Kidney (tissue), 14 donors: ENCODE measurements around the gene SEMA6A. TPM values are rescaled to one million over a fixed set of nuclear protein-coding genes. Genes with fewer than 3 reads are reported as not detected.

Source experiments
- DNase-seq, 5 donors: peaks; one replicate each; pipeline ENCODE4 v3.0.0-alpha.2; 2013 to 2020
- FAIRE-seq: peaks from 2 replicates; lab custom pipeline; 2012; peaks lifted over from hg19 to GRCh38; lab: Jason Lieb, UNC
- H3K27ac ChIP-seq, 2 donors: one replicate each; pipeline ENCODE4 v1.7.0; 2013; ENCODE audit warnings: low read depth in 2 of 2, low read length in 2 of 2, inconsistent platforms in 1 of 2
- H3K27me3 ChIP-seq: one replicate; pipeline ENCODE4 v1.7.1; 2013; ENCODE audit warnings: low read length, inconsistent platforms; ENCODE audit not compliant: control insufficient read depth, insufficient read depth
- H3K36me3 ChIP-seq, 3 donors: one replicate each; pipeline versions ENCODE4 v1.7.0 to v1.7.1; 2013; ENCODE audit warnings: low read length in 3 of 3, control low read depth in 1 of 3, inconsistent platforms in 1 of 3; ENCODE audit not compliant: insufficient read depth in 3 of 3, control insufficient read depth in 2 of 3
- H3K4me1 ChIP-seq, 3 donors: one replicate each; pipeline versions ENCODE4 v1.7.0 to v1.7.1; 2013; ENCODE audit warnings: low read length in 3 of 3, inconsistent platforms in 1 of 3, low read depth in 1 of 3; ENCODE audit not compliant: control insufficient read depth in 2 of 3, insufficient read depth in 2 of 3
- H3K4me3 ChIP-seq, 3 donors: one replicate each; pipeline versions ENCODE4 v1.7.0 to v1.8.1; 2013; ENCODE audit warnings: low read length in 3 of 3, control low read depth in 1 of 3, inconsistent platforms in 1 of 3
- H3K9ac ChIP-seq, 3 donors: one replicate each; pipeline versions ENCODE4 v1.7.0 to v1.7.1; 2013; ENCODE audit warnings: low read length in 3 of 3, control low read depth in 1 of 3, inconsistent platforms in 1 of 3
- H3K9me3 ChIP-seq, 3 donors: one replicate each; pipeline versions ENCODE4 v1.7.0 to v1.7.1; 2013; ENCODE audit warnings: low read length in 3 of 3, control low read depth in 1 of 3, inconsistent platforms in 1 of 3; ENCODE audit not compliant: control insufficient read depth in 2 of 3, insufficient read depth in 1 of 3
- CTCF ChIP-seq: IDR thresholded peaks from 3 replicates; pipeline ENCODE4 v1.5.1; 2012; ENCODE audit warnings: mild to moderate bottlenecking, moderate library complexity, borderline replicate concordance; ENCODE audit not compliant: insufficient read depth; ENCODE audit errors: extremely low read depth
- intact Hi-C: fragments of 100-400 bp; cut with DNase I; formaldehyde crosslinking; loops from one replicate; pipeline ENCODE4 v1.11.1; 2022
- polyA plus RNA-seq: library from polyadenylated mRNA; stranded (reverse); fragments of 350-450 nt; fragmentation: Illumina TruSeq; extraction: RNeasy Lipid Tissue Mini Kit (QIAGEN cat#74804); gene quantifications from one replicate; pipeline ENCODE4 v1.2.3, GENCODE V29; 2014; ENCODE audit warnings: low read depth, low replicate concordance; ENCODE audit not compliant: insufficient read depth
- total RNA-seq: library from RNA; stranded (reverse); fragmentation: NEBNext Ultra II Directional; extraction: Animal tissue kit (Norgen Biotek cat#: 25700); gene quantifications from one replicate; pipeline ENCODE4 v1.2.1, GENCODE V29; 2021
- donor health status: control.
- donor health status: control.
- donor health status: control.
- donor health status: control.
- donor health status: control.
- donor health status: DM: yes; HTN: yes; CAD: no.
- donor health status: Normal renal cell carcinoma (clear cell type).

Gene SEMA6A
- total and polyA plus RNA-seq, 2 donors from 2014 or later, result 4.0 to 51.6 TPM

GRCh38 chr5:116479776-116480675, 94.6 kb downstream of the SEMA6A start:
- H3K36me3 ChIP-seq, result peaks cover 4 to 31% (median 13%) of the 10 kb centered on the region in 3 donors
- H3K27me3 ChIP-seq, result no peaks in the 10 kb centered on the region
- intact Hi-C loops, result no loop called here
- H3K4me1 ChIP-seq, result no peaks in the 10 kb centered on the region
- H3K9ac ChIP-seq, result no peak overlapping the region
- TF ChIP-seq CTCF, result no peak
- H3K4me3 ChIP-seq, result no peak overlapping the region
- peaks cover 2 to 12% (median 3%) of the 10 kb centered on the region in 3 donors for H3K9me3 ChIP-seq
- no peak overlapping the region for H3K27ac ChIP-seq
- FAIRE-seq (no peak), DNase-seq (no peak)

GRCh38 chr5:116478491-116478890, 96.1 kb downstream of the SEMA6A start:
- Histone ChIP-seq H3K36me3 (peaks cover 4 to 28% (median 13%) of the 10 kb centered on the region in 3 donors), H3K27ac (no peak overlapping the region), H3K9ac (no peak overlapping the region), H3K27me3 (no peaks in the 10 kb centered on the region), H3K9me3 (peaks cover 2 to 12% (median 3%) of the 10 kb centered on the region in 3 donors), H3K4me3 (no peak overlapping the region), H3K4me1 (no peaks in the 10 kb centered on the region)
- FAIRE-seq (no peak), DNase-seq (peak in 1 of 5 donors; percentile 57)
- intact Hi-C loops, result no loop called here
- no peak for TF ChIP-seq CTCF

GRCh38 chr5:116476897-116477537, 97.6 kb downstream of the SEMA6A start:
- no peak for TF ChIP-seq CTCF
- no peak overlapping the region for H3K9ac ChIP-seq
- DNase-seq (no peak), FAIRE-seq (no peak)
- H3K27ac ChIP-seq, result no peak overlapping the region
- H3K27me3 ChIP-seq, result no peaks in the 10 kb centered on the region
- peaks cover 3 to 24% (median 13%) of the 10 kb centered on the region in 3 donors for H3K36me3 ChIP-seq
- intact Hi-C loops, result no loop called here
- no peaks in the 10 kb centered on the region for H3K4me1 ChIP-seq
- H3K4me3 ChIP-seq, result no peak overlapping the region
- peaks cover 2 to 12% (median 3%) of the 10 kb centered on the region in 3 donors for H3K9me3 ChIP-seq
